Progenitor cell of endocrine pancreas (in vitro differentiated cells): Measurements from ENCODE around the gene SDC3. TPM values are rescaled to one million over a fixed set of nuclear protein-coding genes. Genes with fewer than 3 reads are reported as not detected.

ENCODE experiments used
- DNase-seq: peaks from one replicate; pipeline ENCODE4 v3.0.0; 2021; ENCODE audit warnings: low spot score; ENCODE audit not compliant: unreplicated experiment
- H3K27ac Mint-ChIP-seq: 2 replicates; pipeline ENCODE4 v1.8.0; 2021; ENCODE audit warnings: mild to moderate bottlenecking, moderate library complexity, mixed read lengths
- H3K27me3 Mint-ChIP-seq: 2 replicates; pipeline ENCODE4 v1.8.0; 2021; ENCODE audit warnings: mixed read lengths
- H3K36me3 Mint-ChIP-seq: 2 replicates; pipeline ENCODE4 v1.8.0; 2022; ENCODE audit warnings: mixed read lengths; ENCODE audit not compliant: insufficient read depth
- H3K4me1 Mint-ChIP-seq: 2 replicates; pipeline ENCODE4 v1.8.0; 2021; ENCODE audit warnings: low read depth, mixed read lengths
- H3K4me3 Mint-ChIP-seq: 2 replicates; pipeline ENCODE4 v1.8.0; 2021; ENCODE audit warnings: low read depth, mild to moderate bottlenecking, moderate library complexity, mixed read lengths
- H3K9me3 Mint-ChIP-seq: 2 replicates; pipeline ENCODE4 v1.8.0; 2021; ENCODE audit warnings: low read depth, mixed read lengths
- total RNA-seq: library from RNA; stranded (reverse); gene quantifications from 2 replicates; pipeline ENCODE4 v1.2.1, GENCODE V29; 2021
- TF ChIP-seq, protein P1 (sequence below): fragments of 200-600 bp; sonication (generic); IDR thresholded peaks from one replicate; pipeline ENCODE4 v1.5.0; 2021; ENCODE audit warnings: antibody characterized with exemption, mild to moderate bottlenecking; ENCODE audit not compliant: unreplicated experiment

SDC3 gene
- total RNA-seq, 1 donor from 2014 or later: 33.7 TPM

DNA sequence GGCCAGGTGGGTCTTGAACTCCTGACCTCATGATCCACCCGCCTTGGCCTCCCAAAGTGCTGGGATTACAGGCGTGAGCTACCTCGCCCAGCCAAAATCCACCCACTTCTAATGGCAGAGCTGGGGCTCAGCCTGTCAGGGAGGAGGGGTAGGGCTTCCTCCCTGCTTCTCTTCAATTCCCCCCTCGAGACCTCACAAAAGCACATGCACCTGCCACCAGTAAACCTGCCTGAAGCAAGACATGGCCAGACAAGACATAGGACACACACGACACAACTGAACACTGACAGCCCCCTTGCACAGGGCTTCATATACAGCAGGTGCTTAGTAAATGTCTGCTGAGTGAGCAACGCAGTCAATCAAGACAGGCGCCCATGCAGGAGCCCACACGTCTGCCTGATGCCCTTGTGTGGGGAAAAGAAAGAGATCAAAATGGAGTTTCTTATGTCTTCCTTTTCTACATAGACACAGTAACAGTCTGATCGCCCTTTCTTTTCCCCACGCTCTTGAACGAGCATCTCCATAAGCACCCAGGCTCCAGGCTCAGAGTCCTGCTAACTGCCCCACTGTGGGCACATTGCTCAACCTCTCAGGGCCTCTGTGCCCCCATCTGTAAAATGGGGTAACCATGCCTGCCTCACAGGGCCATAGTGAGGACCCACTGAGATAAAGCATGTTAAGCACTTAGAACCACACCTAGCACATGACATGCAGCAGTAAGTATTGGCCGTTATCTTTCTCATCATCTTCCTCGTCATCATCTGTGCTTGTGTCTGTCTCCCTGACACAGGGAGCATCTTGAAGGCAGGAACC is 8.8 kb downstream of the SDC3 start:
- TF ChIP-seq, protein P1, sequence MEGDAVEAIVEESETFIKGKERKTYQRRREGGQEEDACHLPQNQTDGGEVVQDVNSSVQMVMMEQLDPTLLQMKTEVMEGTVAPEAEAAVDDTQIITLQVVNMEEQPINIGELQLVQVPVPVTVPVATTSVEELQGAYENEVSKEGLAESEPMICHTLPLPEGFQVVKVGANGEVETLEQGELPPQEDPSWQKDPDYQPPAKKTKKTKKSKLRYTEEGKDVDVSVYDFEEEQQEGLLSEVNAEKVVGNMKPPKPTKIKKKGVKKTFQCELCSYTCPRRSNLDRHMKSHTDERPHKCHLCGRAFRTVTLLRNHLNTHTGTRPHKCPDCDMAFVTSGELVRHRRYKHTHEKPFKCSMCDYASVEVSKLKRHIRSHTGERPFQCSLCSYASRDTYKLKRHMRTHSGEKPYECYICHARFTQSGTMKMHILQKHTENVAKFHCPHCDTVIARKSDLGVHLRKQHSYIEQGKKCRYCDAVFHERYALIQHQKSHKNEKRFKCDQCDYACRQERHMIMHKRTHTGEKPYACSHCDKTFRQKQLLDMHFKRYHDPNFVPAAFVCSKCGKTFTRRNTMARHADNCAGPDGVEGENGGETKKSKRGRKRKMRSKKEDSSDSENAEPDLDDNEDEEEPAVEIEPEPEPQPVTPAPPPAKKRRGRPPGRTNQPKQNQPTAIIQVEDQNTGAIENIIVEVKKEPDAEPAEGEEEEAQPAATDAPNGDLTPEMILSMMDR: no peak
- DNase-seq: no peak
- Mint-ChIP-seq H3K36me3 (no peaks in the 10 kb centered on the region), H3K4me1 (peaks cover 4% of the 10 kb centered on the region), H3K27ac (no peak overlapping the region), H3K4me3 (no peak overlapping the region), H3K27me3 (peaks cover 4% of the 10 kb centered on the region), H3K9me3 (no peaks in the 10 kb centered on the region)

DNA sequence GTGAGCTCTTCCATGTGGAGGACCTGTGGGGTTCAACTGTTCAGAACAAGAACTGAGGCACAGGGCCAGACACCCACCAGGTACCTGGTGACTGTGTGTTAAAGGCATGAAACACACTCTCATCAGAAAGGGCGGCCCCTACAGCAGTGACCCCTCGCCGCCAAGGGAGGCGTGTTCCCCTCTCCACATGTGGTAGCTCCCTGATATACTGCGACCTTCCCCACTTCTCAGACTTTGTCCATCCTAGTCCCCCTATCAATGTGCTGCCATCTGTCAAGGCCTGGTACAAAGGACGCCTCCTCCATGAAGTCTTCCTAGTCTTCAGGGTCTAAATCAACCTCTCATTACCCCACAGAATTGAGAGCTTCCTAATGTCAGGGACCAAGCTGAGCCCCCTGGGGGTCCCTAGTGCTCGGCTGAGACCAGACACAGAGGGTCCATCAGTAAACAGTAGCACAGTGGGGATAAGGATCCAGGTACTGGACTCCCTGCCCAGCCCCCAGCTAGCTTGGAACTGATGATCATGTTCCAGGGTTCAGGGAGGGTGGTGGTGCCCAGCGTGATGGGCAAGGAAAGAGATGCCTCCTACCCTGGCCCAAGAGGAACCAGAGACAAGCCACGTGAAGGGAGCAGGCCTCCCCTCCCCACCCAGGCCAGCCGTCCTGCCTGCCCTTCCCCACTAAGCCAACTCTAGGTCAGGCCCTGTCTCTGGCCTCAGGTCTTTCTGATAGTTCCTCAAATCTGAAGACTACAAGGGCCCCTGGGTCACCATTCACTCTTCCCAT is 10.3 kb downstream of the SDC3 start:
- H3K4me1 Mint-ChIP-seq: peaks cover 7% of the 10 kb centered on the region
- H3K9me3 Mint-ChIP-seq: no peaks in the 10 kb centered on the region
- H3K36me3 Mint-ChIP-seq: no peaks in the 10 kb centered on the region
- no peak for DNase-seq
- no peak overlapping the region for H3K27ac Mint-ChIP-seq
- H3K4me3 Mint-ChIP-seq: no peak overlapping the region
- TF ChIP-seq, protein P1: no peak
- H3K27me3 Mint-ChIP-seq: peaks cover 4% of the 10 kb centered on the region

DNA sequence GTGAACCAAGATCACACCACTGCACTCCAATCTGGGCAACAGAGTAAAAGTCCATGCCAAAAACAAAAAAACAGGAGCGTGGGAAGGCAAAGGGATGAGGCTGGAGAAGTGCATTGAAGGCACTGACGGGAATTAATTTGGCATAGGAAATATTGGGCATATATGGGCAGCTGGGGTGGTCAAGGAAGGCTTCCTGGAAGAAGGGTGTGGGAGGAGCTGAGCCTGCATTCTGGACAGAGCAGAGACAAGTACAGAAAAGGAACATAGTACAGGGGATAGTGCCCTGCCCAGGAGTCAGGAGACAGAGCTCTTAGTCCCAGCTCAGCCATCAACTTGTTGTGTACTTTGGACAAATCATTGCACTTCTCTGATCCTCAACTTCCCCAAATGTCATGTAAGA is 11.7 kb downstream of the SDC3 start:
- H3K9me3 Mint-ChIP-seq: no peaks in the 10 kb centered on the region
- H3K27me3 Mint-ChIP-seq: peaks cover 4% of the 10 kb centered on the region
- H3K4me1 Mint-ChIP-seq: peaks cover 8% of the 10 kb centered on the region
- no peak for DNase-seq
- no peak overlapping the region for H3K4me3 Mint-ChIP-seq
- TF ChIP-seq, protein P1: no peak
- no peaks in the 10 kb centered on the region for H3K36me3 Mint-ChIP-seq
- no peak overlapping the region for H3K27ac Mint-ChIP-seq

DNA sequence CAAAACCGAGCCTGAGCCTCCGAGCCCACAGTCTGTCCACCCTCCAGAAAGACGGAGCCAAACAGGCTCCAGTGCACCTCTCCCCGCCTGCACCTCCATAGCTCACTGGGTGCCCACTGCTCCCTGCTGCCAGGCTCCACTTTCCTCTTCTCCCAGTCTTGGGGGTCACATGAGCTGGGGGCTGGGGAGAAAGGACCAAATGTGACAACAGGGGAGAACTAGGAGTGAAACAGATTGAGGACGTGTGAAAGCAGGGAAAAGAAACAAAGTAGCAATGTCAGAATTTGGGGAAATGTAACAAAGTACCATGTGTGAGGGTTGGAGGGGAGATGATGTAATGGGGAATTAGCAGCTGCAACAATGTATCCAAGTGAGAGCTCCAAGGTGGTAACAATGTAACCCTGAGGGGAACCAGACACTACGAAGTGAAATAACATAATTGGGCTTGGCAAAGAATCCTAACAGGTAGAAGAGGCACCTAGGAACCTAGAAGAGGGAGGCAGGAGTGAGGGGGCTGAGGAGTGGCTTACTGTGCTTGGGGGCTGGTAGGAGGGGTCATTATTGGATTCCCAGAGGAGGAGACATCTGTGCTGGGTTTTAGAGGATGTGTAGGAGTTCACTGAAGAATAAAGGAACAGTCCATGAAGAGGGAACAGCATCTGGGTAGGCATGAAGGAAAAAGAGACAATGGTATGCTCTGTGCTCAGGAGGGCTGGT is 12.5 kb downstream of the SDC3 start:
- Mint-ChIP-seq H3K4me1 (peaks cover 8% of the 10 kb centered on the region), H3K9me3 (no peaks in the 10 kb centered on the region), H3K27ac (no peak overlapping the region), H3K36me3 (no peaks in the 10 kb centered on the region), H3K4me3 (no peak overlapping the region), H3K27me3 (peaks cover 4% of the 10 kb centered on the region)
- no peak for DNase-seq
- TF ChIP-seq, protein P1: no peak

DNA sequence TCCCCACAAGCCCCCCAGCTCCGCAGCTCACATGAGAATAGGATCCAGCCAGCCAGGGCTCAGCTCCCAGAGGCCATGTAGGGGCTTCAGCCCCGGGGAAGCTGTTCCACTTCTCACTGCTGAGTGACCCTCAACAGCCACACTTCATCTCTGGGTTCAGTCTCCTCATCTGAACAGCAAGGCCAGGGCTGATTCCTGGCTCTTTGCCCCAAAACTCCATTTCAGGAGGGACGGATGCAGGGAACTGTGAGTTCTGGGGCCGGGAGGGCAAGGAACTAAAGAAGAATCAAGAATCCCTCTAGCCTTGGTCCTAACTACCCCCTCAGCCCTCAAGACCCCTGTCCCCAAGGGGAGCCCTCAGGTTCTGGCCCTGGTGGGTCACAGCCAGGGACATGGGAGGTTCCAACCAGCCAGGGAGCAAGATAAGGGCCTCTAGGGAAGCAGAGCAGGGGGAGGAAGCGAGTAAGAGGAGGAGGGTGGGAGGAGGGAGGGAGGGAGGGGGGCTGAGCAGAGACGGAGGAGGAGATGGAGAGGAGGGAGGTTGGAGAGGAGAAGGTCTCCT is 13.1 kb downstream of the SDC3 start:
- H3K27ac Mint-ChIP-seq: no peak overlapping the region
- peaks cover 4% of the 10 kb centered on the region for H3K27me3 Mint-ChIP-seq
- no peaks in the 10 kb centered on the region for H3K9me3 Mint-ChIP-seq
- DNase-seq: no peak
- H3K4me1 Mint-ChIP-seq: peaks cover 8% of the 10 kb centered on the region
- TF ChIP-seq, protein P1: no peak
- H3K4me3 Mint-ChIP-seq: no peak overlapping the region
- no peaks in the 10 kb centered on the region for H3K36me3 Mint-ChIP-seq
